ENCODE results near the gene AFG3L2.
A peak's percentile ranks its signal among the peaks of the same experiment; 100 is the strongest.
"Not testable (repeated sequence)": the region's sequence is repeated elsewhere in the genome, so short reads cannot be mapped to it uniquely, and the experiment has no call there.

Gene AFG3L2

DNA sequence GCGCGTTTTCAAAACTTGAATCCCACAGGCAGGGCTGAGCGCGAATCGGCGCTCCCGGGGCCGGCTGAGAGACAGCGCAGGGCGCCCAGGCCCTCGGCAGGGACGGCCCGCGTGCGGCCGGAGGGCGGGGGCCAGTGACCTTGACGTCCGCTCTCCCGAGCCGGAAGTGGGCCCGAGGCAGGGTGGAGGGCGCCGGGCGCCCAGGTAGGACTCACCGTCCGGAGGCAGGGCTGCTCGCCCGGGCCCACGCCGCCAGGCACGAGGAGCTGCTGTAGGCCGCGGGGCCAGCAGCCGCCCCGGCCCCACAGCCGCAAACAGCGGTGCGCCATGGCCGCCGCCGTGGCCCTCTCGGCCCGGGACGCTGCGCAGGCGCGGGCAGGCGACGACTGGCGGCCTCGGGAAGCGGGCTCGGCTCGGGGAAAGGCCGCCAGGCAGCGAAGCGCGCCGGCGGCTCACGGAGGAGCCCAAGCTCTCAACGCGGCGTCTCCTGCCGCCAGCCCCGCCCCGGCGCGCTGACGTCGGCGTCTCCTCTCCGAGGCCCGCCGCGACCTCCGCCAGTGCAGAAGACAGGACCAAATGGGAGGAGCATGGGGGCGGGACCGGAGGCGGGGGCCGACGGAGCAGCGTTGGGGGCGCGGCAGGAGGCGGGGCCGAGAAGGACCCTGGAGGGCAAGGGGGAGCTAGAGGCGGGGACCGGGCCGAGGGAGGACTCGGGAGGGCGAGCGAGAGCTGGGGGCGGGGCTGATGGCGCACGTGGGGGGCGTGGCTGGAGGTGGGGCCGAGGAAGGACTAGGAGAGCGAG, at the start of gene AFG3L2:
Gene AFG3L2 (minus strand): TSS at position 474 of the 802 bp plus-strand sequence. CDS start 145 bp downstream, at position 329.
- peak; percentile 97 for DNase-seq

DNA sequence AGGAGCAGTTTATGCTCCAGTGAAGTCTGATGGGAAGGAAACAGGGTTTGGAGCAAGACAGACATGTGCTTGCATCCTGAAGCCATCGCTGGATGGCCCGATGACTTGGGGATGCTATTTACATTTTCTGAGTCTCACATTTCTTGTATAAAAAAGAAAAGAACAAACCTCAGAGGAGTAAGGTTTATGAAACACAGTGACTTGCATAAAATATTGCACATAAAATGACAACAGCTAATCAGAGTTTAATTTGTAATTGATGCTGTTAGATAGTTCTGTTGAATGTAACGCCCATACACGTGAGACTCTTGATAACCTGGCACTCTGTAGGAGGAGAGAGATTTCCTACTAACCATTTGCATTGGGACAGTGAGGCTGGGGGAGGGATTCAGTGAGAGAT, 47.2 kb upstream of the AFG3L2 start:
- DNase-seq = no peak

- no peak for DNase-seq
Measured at GRCh38 chr18:12423820-12424219, 46.8 kb upstream of the AFG3L2 start.

DNA sequence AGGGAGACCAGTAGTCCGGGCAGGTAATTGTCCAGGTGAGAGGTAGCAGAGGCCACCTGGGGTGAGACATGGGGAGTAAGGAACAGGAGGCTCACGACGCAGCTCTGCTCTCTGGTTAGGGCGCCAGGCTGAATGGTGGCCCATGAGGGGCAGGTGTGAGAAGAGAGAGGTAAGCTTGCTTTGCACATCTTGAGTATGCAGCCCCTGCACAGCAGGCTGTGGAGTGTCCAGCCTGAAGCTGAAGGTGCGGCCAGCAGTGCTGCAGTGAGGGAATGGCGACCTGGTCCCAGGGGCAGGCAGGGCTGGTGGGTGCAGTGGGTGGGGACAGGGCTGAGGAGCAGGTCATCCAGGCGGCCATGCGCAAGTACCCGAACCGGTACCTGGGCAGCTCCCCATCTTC, 46.4 kb upstream of the AFG3L2 start:
- no peak for DNase-seq

DNA sequence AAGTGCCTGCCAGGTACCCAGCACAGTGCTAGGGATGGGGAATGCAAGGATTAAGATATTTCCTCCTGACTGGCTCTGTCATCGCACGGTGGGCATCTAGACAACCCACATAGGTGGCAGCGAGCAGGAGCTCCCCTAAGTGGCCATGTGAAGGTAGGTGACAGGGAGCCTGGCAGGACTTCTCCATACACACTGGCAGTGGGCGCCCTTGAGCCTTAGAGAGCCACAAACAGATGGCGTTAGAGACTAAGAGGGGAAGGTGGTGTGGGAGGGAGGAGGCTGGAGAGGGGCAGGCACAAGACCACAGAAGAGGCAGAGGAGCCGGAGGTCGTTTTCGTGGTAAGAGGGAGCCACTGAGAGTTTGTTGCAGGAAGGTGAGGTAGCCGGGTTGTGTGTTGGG, 45.9 kb upstream of the AFG3L2 start:
- no peak for DNase-seq

DNA sequence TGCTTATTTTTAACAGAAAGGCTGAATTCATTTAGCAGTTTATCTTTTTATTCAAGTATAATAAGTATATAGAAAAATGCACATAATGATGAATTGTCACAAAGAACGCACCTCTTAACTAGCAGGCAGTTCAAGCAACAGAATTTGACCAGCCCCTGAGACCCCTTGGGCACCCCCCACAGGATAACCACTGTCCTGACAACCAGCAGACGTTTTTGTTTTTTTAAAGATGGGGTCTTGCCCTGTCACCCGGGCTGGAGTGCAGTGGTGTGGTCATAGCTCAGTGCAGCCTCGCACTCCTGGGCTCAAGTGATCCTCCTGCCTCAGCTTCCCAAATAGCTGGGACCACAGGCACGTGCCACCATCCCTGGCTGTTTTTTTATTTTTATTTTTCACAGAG, 44.7 kb upstream of the AFG3L2 start:
- no peak for DNase-seq

DNA sequence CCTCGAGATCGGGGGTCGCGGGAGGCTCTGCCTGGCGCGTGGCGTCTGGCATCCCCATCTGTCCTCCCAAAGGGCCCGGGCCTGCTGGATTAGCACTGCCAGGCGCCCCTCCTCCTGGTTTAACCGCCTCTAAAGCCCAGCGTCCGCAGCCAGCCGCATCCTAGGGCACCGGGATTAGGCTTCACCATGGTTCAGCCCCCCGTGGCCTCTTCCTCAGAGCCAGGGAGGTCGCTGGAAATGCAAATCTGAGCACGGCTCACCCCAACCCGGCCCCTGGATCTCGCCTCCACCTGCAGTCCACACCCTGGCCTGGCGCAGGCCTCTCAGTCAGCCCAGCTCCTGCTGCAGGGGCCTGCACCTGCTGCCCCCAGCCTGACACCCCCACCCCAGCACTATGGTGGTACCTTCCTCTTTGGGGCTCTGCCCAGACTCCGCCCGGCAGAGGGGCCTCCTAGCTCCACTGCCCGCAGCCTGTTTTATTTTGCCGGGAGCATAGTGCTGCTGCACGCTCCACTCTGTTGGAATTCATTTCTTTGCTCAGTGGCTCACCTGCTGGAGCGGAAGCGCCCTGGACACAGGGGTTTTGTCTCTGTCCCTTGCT, 43.9 kb upstream of the AFG3L2 start:
- DNase-seq = no peak

GRCh38 chr18:12417687-12418086, 40.7 kb upstream of the AFG3L2 start:
- no peak for DNase-seq

GRCh38 chr18:12416098-12416729, 39.2 kb upstream of the AFG3L2 start:
- DNase-seq = no peak

- DNase-seq = no peak
Measured at GRCh38 chr18:12411456-12411855, 34.4 kb upstream of the AFG3L2 start.

DNA sequence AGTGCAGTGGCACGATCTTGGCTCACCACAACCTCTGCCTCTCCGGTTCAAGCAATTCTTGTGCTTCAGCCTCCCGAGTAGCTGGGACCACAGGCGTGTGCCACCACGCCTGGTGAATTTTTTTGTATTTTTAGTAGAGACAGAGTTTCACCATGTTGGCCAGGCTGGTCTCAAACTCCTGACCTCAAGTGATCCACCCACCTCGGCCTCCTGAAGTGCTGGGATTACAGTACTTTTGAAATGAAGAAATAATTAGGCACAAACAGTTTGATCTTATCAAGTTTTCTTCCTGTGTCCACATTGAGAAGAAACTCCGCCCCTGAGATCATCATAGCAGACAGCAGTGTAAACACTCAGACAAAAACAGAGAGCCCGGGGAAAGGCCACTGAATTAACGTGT, 33.7 kb upstream of the AFG3L2 start:
- not testable (repeated sequence) for DNase-seq

DNA sequence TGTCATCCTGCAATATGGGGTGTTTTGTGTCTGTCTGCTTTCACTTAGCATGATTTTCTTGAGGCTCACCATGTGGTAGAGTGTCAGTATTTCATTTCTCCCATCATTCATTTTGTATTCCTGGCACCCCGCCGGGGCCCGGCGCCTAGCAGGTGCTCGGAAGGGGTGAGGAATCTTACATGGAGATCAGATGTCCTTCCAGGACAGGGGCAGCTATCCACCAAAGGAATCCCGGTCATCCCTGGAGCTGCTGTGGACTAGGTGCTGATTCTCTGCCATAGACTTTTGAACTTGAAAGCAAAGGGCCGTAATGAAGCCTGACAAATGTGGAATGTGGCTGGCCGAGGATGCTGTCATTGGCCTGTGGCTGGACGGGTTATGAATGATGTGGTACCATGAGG, 33.1 kb upstream of the AFG3L2 start:
- no peak for DNase-seq

GRCh38 chr18:12409469-12409868, 32.4 kb upstream of the AFG3L2 start:
- no peak for DNase-seq

- no peak for DNase-seq
Measured at GRCh38 chr18:12408247-12408869, 31.3 kb upstream of the AFG3L2 start.

DNA sequence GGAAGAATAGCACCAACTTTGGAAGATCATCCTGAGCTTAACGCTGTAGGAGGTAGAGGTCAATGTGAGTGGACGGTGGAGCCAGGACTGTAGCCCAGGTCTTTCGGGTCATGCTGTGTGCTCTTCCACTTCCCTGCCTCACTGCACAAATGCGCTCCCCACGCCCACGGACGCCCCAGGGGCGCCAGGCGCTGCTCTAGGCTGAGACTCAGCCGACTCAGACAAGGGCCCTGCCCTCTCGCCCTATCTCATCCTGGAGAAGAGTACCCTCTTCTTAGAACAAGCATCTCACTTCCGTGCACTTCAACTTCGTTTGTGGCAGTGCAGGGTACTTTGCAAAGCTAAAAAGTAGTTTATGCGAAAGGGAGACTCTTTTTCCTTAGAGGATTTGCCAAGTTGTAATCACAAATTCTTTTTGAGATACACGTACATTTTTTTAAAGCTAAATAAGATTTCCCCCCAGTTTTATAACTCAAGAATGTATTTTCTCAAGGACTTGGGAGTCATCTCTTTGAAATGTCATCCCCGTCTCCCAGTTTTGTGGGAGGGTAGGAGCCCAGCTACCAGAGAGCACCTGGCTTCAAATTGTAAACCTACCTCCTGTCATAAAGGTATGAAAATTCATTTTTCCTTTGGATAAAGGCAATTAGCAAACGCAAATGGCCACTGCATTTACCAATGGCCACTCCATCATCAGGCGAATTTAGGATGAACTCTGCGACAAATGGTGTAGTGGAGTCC, 29.5 kb upstream of the AFG3L2 start:
- no peak for DNase-seq

DNA sequence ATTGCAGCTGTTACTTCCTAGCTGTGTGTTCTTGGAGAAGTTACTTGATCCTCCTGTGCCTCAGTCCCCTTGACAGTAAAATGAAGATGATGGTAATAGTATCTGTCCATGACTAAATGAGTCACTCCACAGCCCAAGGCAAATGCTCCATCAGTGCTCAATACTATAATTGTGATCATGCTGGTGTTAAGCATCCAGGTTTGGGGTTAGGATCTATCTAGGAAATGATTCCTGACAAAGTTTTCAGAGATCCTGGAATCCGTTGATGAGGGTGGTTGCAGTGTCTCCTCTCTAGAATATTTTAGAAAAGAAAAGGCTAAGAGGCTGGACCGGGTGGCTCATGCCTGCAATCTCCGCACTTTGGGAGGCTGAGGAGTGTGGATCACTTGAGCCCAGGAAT, 28.0 kb upstream of the AFG3L2 start:
- no peak for DNase-seq

DNA sequence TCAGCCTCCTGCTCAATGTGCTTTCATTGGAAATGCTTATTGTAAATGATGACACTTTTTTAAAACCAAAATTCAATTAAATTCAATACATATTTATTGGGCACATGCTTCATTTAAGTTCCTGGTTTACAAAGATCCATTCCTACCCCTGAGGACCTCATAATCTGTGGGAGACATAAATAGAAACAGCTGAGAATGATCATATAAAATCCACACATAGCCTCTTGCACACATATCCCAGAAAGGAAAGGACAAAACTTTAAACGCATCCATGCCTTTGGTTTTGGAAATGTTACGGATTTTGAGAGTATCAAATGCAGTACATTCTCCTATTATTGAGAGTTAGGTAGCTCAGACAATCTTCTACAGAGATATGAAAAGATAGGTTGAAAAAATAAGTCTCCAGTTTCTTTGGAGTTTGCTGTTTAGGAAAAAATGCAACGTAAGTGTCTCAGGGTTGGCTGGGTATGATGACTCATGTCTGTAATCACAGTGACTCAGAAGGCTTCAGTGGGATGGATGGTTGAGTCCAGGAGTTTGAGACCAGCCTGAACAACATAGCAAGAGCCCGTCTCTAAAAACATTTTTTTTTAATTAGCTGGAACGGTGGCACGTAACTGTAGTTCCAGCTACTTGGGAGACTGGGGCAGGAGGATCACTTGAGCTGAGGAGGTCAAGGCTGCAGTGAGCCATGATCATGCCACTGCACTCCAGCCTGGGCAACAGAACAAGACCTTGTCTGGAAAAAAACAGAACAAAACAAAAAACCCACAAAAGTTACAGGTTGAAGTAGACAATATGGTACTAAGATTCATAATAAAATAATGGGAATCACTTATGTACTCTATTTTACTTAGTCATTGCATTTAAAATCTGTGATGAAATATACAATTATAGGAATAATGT, 26.8 kb upstream of the AFG3L2 start:
- no peak for DNase-seq

GRCh38 chr18:12401881-12402280, 24.9 kb upstream of the AFG3L2 start:
- DNase-seq = no peak

DNA sequence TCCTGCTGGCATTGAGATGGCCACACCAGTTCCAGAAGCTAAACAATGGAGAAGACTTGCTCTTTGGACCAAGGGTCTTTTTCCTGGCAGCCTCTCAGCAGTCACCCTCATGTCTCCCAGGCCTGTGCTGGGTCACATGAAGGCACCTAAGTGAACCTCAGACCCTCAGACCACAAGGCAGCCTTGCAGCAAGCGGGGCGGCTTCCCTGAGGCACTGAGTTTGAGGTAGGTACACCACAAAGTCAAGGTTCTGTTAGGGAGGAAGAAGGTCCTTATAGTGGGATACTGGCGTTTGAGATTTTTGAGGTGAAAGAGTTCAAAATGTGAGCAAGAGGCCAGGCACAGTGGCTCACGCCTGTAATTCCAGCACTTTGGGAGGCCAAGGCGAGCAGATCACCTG, 22.2 kb upstream of the AFG3L2 start:
- no peak for DNase-seq

- no peak for DNase-seq
Measured at GRCh38 chr18:12398625-12399024, 21.6 kb upstream of the AFG3L2 start.

DNA sequence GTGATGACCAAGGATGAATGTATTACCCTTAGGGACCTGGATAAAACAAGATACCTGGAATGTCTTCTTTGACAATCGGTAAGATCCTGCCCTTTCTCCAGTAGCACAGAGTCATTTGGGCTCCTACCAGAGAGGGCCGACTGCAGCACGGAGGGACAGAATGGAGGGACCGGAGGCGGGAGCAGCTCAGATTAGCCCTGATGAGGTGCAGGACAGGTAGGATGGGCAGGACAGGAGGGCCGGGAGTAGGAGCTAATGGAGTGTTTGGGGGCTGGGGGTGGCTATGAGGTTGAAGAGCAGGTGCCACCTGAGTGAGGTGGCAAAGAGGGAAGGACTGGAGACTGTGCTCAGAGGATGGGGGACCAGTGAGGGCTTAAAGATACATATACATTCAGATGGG, 20.8 kb upstream of the AFG3L2 start:
- DNase-seq = no peak

DNA sequence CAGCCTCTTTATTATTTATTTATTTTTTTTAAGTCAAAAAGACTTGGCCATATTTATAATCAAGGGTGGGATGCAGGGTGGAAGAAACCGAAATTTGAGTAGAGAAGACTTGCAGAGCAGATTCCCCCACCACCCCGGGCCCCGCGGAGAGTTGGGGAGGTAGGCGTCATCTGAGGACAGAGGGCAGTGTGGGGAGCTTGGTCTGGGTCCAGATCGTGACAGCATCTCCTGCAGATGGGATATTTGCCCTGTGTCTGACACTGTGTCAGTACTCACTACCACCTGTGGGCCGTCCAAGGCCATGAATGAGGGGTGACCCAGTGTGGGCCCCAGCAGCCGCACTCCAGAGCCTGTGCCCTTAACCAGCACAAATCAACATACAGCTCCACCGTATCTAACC, 20.2 kb upstream of the AFG3L2 start:
- no peak for DNase-seq

Measured in NCI-H774 (cell line).